OCI-LY7 (cell line): ENCODE data around the gene CYB5A. TPM values are rescaled to one million over a fixed set of nuclear protein-coding genes. Genes with fewer than 3 reads are reported as not detected.

Experiments
- BruUV-seq: library from RNA; stranded (reverse); fragments of 400-500 nt; replicated peaks from 2 replicates; lab custom pipeline; 2021; lab: Mats Ljungman, UMichigan
- CTCF ChIA-PET: fragments of 300-600 bp; sonication (Branson Sonifier 250); formaldehyde crosslinking; loops from one replicate; lab custom pipeline; 2022; ENCODE audit warnings: antibody characterized with exemption; ENCODE audit not compliant: unreplicated experiment; lab: Charles Lee
- POLR2A ChIA-PET: fragments of 300-600 bp; sonication (Branson Sonifier 250); formaldehyde crosslinking; loops from one replicate; lab custom pipeline; 2022; ENCODE audit warnings: antibody characterized with exemption; lab: Charles Lee
- DNase-seq: peaks from one replicate; pipeline ENCODE4 v3.0.0-alpha.2; 2015; ENCODE audit warnings: low spot score
- H2AFZ ChIP-seq: fragments of 200-600 bp; sonication (generic), shearing (Covaris generic); 2 replicates; pipeline ENCODE4 v1.6.1; 2014; ENCODE audit warnings: mild to moderate bottlenecking, antibody characterized with exemption, low read length, moderate library complexity
- H3K27ac ChIP-seq: fragments of 200-600 bp; sonication (generic); 2 replicates; pipeline ENCODE4 v1.5.1; 2014; ENCODE audit warnings: mixed run types, low read depth, mild to moderate bottlenecking, moderate library complexity, low read length, inconsistent platforms; ENCODE audit not compliant: poor library complexity, severe bottlenecking
- H3K36me3 ChIP-seq: fragments of 200-600 bp; sonication (generic); 2 replicates; pipeline ENCODE4 v1.6.1; 2014; ENCODE audit warnings: mild to moderate bottlenecking, antibody characterized with exemption, low read length, moderate library complexity, mixed read lengths; ENCODE audit not compliant: insufficient read depth
- H3K4me1 ChIP-seq: fragments of 200-600 bp; sonication (generic); 2 replicates; pipeline ENCODE4 v1.5.1; 2014; ENCODE audit warnings: mild to moderate bottlenecking, low read length; ENCODE audit not compliant: insufficient read depth, poor library complexity, severe bottlenecking
- H3K4me2 ChIP-seq: fragments of 200-600 bp; sonication (generic); 2 replicates; pipeline ENCODE4 v1.6.1; 2014; ENCODE audit warnings: mild to moderate bottlenecking, low read length
- H3K4me3 ChIP-seq: fragments of 200-600 bp; sonication (generic); 2 replicates; pipeline ENCODE4 v1.5.1; 2014; ENCODE audit warnings: mild to moderate bottlenecking, low read depth, low read length; ENCODE audit not compliant: poor library complexity, severe bottlenecking
- H3K79me2 ChIP-seq: fragments of 200-600 bp; sonication (generic); 2 replicates; pipeline ENCODE4 v1.6.1; 2016; ENCODE audit warnings: low read depth, mild to moderate bottlenecking, low read length, moderate library complexity, mixed read lengths; ENCODE audit not compliant: insufficient read depth
- H3K9me2 ChIP-seq: fragments of 200-600 bp; sonication (generic); 2 replicates; pipeline ENCODE4 v1.6.1; 2016; ENCODE audit warnings: mild to moderate bottlenecking, low read length, mixed read lengths; ENCODE audit not compliant: insufficient read depth
- H3K9me3 ChIP-seq: fragments of 200-600 bp; sonication (generic); 2 replicates; pipeline ENCODE4 v1.6.1; 2014; ENCODE audit warnings: mild to moderate bottlenecking, mixed run types, low read length, mixed read lengths
- H4K20me1 ChIP-seq: fragments of 200-600 bp; sonication (generic); 2 replicates; pipeline ENCODE4 v1.6.1; 2014; ENCODE audit warnings: mild to moderate bottlenecking, antibody characterized with exemption, low read length, moderate library complexity, mixed read lengths; ENCODE audit not compliant: insufficient read depth
- CTCF ChIP-seq: fragments of 200-600 bp; sonication (generic); conservative IDR thresholded peaks from 2 replicates; pipeline ENCODE4 v1.5.1; 2014; ENCODE audit warnings: mild to moderate bottlenecking, antibody characterized with exemption, low read length, moderate library complexity, mixed read lengths
- EZH2phosphoT487 ChIP-seq: fragments of 200-600 bp; sonication (generic); IDR thresholded peaks from 2 replicates; pipeline ENCODE4 v1.6.1; 2018; ENCODE audit warnings: low read depth, borderline replicate concordance, mild to moderate bottlenecking, mixed run types, antibody characterized with exemption, low read length, moderate library complexity, mixed read lengths
- intact Hi-C: fragments of 100-400 bp; cut with micrococcal nuclease; formaldehyde crosslinking; loops from one replicate; pipeline ENCODE4 v1.10.0; 2022; ENCODE audit not compliant: unreplicated experiment
- total RNA-seq, 2 experiments: library from RNA; depleted of rRNA in 1 of 2; stranded (reverse); fragments of >200 nt in 1 of 2; shearing (Covaris generic) in 1 of 2; gene quantifications; 2 replicates each; pipeline ENCODE4 v1.2.3, GENCODE V29; 2014 to 2022

CYB5A gene
- total RNA-seq, 2 experiments from 2014 or later, result not detected

- no peak overlapping the region for H3K4me2 ChIP-seq
- BruUV-seq, result no TSS peak
- H2AFZ ChIP-seq, result no peak overlapping the region
- H3K4me1 ChIP-seq, result no peaks in the 10 kb centered on the region
- no peaks in the 10 kb centered on the region for H3K36me3 ChIP-seq
- TF ChIP-seq CTCF, result no peak
- no peak for TF ChIP-seq EZH2phosphoT487
- H3K9me3 ChIP-seq, result no peaks in the 10 kb centered on the region
- ChIA-PET CTCF (no interaction called here), POLR2A (interaction anchor here (1.3 kb wide), 1 partner anchor 25 kb away, joined by 4 read pairs; no protein-coding TSS in a partner anchor)
- H4K20me1 ChIP-seq, result no peaks in the 10 kb centered on the region
- no peak for DNase-seq
- no peak overlapping the region for H3K27ac ChIP-seq
- no peak overlapping the region for H3K4me3 ChIP-seq
- no peaks in the 10 kb centered on the region for H3K79me2 ChIP-seq
- intact Hi-C loops, result no loop called here
- H3K9me2 ChIP-seq, result no peaks in the 10 kb centered on the region
These were observed 60.6 kb downstream of the CYB5A start for GRCh38 chr18:74230922-74231714.

- BruUV-seq, result no TSS peak
- CTCF ChIA-PET, result no interaction called here
- Histone ChIP-seq H3K4me3 (no peak overlapping the region), H3K4me1 (no peaks in the 10 kb centered on the region), H3K9me3 (no peaks in the 10 kb centered on the region), H3K4me2 (no peak overlapping the region), H4K20me1 (no peaks in the 10 kb centered on the region), H3K79me2 (no peaks in the 10 kb centered on the region), H2AFZ (no peak overlapping the region), H3K27ac (no peak overlapping the region), H3K9me2 (no peaks in the 10 kb centered on the region), H3K36me3 (no peaks in the 10 kb centered on the region)
- POLR2A ChIA-PET, result interaction anchor here (0.6 kb wide), 1 partner anchor 10 kb away, joined by 4 read pairs; no protein-coding TSS in a partner anchor
- intact Hi-C loops, result no loop called here
- DNase-seq, result no peak
- no peak for TF ChIP-seq CTCF
- no peak for TF ChIP-seq EZH2phosphoT487
These were observed 61.9 kb downstream of the CYB5A start for GRCh38 chr18:74229891-74230290.

GRCh38 chr18:74229005-74229404 lies 62.8 kb downstream of the CYB5A start:
- H4K20me1 ChIP-seq, result no peaks in the 10 kb centered on the region
- H3K9me2 ChIP-seq, result no peaks in the 10 kb centered on the region
- no peak overlapping the region for H3K4me3 ChIP-seq
- no peak overlapping the region for H3K4me2 ChIP-seq
- DNase-seq, result no peak
- intact Hi-C loops, result no loop called here
- no TSS peak for BruUV-seq
- H3K36me3 ChIP-seq, result no peaks in the 10 kb centered on the region
- H3K9me3 ChIP-seq, result no peaks in the 10 kb centered on the region
- POLR2A ChIA-PET, result interaction anchor here (0.6 kb wide), 1 partner anchor 1107 kb away, joined by 6 read pairs; no protein-coding TSS in a partner anchor
- no peaks in the 10 kb centered on the region for H3K4me1 ChIP-seq
- no peak overlapping the region for H3K27ac ChIP-seq
- CTCF ChIA-PET, result no interaction called here
- H2AFZ ChIP-seq, result no peak overlapping the region
- no peak for TF ChIP-seq CTCF
- TF ChIP-seq EZH2phosphoT487, result no peak
- H3K79me2 ChIP-seq, result no peaks in the 10 kb centered on the region
